RWPE2 (cell line): ENCODE measurements around the gene SLC19A1.

Experiments
- ATAC-seq: fragments of 200-7000 bp; cut with Tn5 transposase; 3 replicates; pipeline ENCODE4 v1.9.1; 2021; ENCODE audit warnings: low read depth
- DNase-seq: peaks from one replicate; pipeline ENCODE4 v3.0.0-alpha.2; 2020; ENCODE audit warnings: low spot score
- H3K27ac ChIP-seq: fragments of 450-650 bp; 2 replicates; pipeline ENCODE4 v1.5.1; 2017; ENCODE audit warnings: mild to moderate bottlenecking; ENCODE audit not compliant: poor library complexity, severe bottlenecking
- H3K27me3 ChIP-seq: fragments of 250-450 bp; sonication (Bioruptor Pico); 2 replicates; pipeline ENCODE4 v1.5.1; 2021; ENCODE audit warnings: mild to moderate bottlenecking, moderate library complexity; ENCODE audit not compliant: insufficient read depth, poor library complexity, severe bottlenecking
- H3K36me3 ChIP-seq: fragments of 250-450 bp; sonication (Bioruptor Pico); 2 replicates; pipeline ENCODE4 v1.5.1; 2020; ENCODE audit warnings: low read depth, mild to moderate bottlenecking, moderate library complexity
- H3K4me1 ChIP-seq: fragments of 250-450 bp; sonication (Bioruptor Pico); 2 replicates; pipeline ENCODE4 v1.5.1; 2021; ENCODE audit warnings: mild to moderate bottlenecking, moderate library complexity; ENCODE audit not compliant: insufficient read depth, poor library complexity, severe bottlenecking
- H3K4me3 ChIP-seq: fragments of 250-450 bp; sonication (Bioruptor Pico); 2 replicates; pipeline ENCODE4 v1.5.1; 2021; ENCODE audit warnings: mild to moderate bottlenecking, moderate library complexity; ENCODE audit not compliant: severe bottlenecking
- H3K9me3 ChIP-seq: fragments of 250-450 bp; sonication (Bioruptor Pico); 2 replicates; pipeline ENCODE4 v1.5.1; 2021; ENCODE audit warnings: mild to moderate bottlenecking, moderate library complexity; ENCODE audit not compliant: severe bottlenecking
- TF ChIP-seq, protein P1 (sequence below): fragments of 450-650 bp; IDR thresholded peaks from one replicate; pipeline ENCODE4 v1.5.1; 2017; ENCODE audit warnings: mild to moderate bottlenecking, moderate library complexity; ENCODE audit not compliant: poor library complexity, severe bottlenecking

The SLC19A1 gene

DNA sequence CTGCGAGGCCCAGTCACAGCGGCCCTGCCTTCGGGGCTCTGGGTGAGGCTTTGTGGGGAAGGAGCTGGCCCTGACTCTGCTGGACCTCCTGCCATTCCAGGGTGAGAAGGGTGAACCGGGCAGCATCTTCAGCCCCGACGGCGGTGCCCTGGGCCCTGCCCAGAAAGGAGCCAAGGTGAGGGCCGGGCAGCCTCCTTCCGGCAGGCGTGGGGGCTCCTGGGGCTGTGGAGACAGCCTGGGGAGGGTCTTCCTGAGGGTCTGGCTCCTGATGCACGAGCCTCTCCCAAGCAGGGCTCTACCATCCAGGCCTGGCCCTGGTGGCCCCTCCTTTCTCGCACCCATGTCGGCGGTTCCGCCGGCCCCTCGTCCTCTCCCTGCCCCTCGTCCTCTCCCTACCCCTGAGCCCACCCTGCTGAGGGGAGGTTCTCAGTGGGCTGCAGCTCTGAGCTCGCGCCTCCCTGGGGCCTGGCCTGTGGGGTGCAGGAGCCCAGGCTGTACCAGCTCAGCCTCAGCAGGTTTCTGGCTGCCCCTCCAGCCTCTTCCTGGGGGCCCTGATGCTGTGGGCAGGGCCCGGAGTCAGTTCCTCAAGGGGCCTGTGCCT, 48.7 kb downstream of the SLC19A1 start:
- Histone ChIP-seq H3K4me3 (no peak overlapping the region), H3K27me3 (no peaks in the 10 kb centered on the region), H3K4me1 (no peaks in the 10 kb centered on the region), H3K9me3 (no peaks in the 10 kb centered on the region), H3K36me3 (no peaks in the 10 kb centered on the region), H3K27ac (no peak overlapping the region)
- ATAC-seq (0 out of 3 replicates have a peak, but pooled peaks have one; percentile 18), DNase-seq (no peak)
- TF ChIP-seq, protein P1, sequence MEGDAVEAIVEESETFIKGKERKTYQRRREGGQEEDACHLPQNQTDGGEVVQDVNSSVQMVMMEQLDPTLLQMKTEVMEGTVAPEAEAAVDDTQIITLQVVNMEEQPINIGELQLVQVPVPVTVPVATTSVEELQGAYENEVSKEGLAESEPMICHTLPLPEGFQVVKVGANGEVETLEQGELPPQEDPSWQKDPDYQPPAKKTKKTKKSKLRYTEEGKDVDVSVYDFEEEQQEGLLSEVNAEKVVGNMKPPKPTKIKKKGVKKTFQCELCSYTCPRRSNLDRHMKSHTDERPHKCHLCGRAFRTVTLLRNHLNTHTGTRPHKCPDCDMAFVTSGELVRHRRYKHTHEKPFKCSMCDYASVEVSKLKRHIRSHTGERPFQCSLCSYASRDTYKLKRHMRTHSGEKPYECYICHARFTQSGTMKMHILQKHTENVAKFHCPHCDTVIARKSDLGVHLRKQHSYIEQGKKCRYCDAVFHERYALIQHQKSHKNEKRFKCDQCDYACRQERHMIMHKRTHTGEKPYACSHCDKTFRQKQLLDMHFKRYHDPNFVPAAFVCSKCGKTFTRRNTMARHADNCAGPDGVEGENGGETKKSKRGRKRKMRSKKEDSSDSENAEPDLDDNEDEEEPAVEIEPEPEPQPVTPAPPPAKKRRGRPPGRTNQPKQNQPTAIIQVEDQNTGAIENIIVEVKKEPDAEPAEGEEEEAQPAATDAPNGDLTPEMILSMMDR: no peak

DNA sequence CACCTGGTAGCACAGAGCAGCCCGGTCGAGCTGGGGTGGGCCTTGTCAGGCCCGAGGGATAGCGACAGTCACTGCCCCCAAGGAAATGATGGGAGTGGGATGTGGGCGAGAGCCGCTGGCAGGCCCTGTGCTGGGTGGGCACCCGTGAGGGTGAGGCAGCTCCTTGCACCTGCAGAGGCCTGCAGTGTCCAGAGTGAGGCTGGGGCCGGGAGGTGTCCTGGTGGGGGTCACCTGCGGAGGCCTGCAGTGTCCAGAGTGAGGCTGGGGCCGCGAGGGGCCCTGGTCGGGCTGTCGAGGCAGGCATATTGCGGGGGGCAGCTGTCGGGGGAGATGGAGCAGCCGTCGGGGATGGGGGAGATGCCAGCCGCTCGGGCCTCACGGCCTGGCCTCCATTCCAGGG, 49.5 kb downstream of the SLC19A1 start:
- Histone ChIP-seq H3K36me3 (no peaks in the 10 kb centered on the region), H3K27ac (no peak overlapping the region), H3K27me3 (no peaks in the 10 kb centered on the region), H3K4me1 (no peaks in the 10 kb centered on the region), H3K4me3 (no peak overlapping the region), H3K9me3 (no peaks in the 10 kb centered on the region)
- TF ChIP-seq, protein P1: no peak
- no peak for ATAC-seq
- DNase-seq: no peak

DNA sequence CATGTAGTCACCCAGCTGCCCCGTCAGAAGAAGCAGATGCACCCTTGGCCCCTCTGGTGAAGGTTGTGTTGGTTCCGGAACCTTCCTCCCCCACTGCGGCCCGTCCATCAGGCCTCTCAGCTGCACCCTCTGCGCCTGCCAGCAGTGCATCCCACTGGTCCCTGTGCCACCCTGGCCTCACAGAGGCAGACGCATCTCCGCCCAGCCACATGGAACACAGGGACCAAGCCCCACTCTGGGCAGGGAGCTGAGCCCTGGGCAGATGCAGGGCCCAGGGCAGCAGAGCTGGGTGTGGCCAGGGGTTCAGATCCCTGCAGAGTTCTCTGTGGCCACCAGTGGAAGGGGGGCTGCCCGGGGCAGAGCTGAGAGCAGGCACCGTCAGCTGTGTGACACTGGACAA, 50.6 kb downstream of the SLC19A1 start:
- Histone ChIP-seq H3K4me3 (no peak overlapping the region), H3K4me1 (no peaks in the 10 kb centered on the region), H3K27ac (no peak overlapping the region), H3K36me3 (no peaks in the 10 kb centered on the region), H3K9me3 (no peaks in the 10 kb centered on the region), H3K27me3 (no peaks in the 10 kb centered on the region)
- DNase-seq: no peak
- TF ChIP-seq, protein P1: no peak
- no peak for ATAC-seq

DNA sequence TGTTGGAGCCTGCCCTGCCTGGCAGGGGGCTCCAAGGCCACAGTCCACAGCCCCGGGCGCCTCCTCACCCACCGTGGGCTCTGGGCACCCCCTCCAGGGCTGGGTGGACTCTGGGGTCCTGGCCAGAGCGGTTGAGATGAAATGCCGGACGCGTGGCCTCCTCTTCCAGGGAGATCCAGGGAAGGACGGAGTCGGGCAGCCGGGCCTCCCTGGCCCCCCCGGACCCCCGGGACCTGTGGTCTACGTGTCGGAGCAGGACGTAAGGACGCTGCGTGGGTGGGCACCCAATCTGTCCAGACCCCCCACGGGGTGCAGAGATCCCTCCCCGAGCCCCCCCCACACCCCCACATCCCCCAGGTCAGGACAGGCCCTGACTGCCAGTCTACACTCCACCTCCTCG, 51.2 kb downstream of the SLC19A1 start:
- Histone ChIP-seq H3K27ac (no peak overlapping the region), H3K4me3 (no peak overlapping the region), H3K4me1 (no peaks in the 10 kb centered on the region), H3K9me3 (no peaks in the 10 kb centered on the region), H3K27me3 (no peaks in the 10 kb centered on the region), H3K36me3 (no peaks in the 10 kb centered on the region)
- TF ChIP-seq, protein P1: no peak
- DNase-seq (no peak), ATAC-seq (no peak)

DNA sequence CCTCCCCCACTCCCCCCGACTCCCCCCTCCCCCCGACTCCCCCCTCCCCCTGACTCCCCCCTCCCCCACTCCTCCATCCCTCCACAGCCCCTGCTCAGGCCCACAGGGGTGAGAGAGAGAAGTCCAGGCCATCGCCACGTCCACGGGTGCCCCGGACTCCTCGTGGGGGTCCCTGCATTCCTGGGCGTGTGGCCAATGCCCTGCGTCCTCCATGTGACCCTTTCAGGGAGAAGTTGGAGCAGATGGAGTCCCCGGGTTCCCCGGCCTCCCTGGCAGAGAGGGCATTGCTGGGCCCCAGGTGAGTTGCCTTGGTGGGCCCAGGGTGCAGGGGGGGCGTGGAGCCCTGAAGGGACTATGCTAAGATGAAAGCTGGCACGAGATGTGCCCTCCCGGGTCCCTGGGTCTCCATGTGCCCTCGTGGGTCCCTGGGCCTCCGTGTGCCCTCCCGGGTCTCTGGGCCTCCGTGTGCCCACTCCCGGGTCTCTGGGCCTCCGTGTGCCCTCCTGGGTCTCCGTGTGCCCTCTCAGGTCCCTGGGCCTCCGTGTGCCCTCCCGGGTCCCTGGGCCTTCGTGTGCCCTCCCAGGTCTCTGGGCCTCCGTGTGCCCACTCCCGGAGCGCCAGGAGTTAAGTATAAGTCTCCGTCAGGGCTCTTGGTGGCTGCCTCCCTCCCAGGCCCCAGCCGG, 52.0 kb downstream of the SLC19A1 start:
- H3K4me1 ChIP-seq: no peaks in the 10 kb centered on the region
- H3K4me3 ChIP-seq: no peak overlapping the region
- no peak for DNase-seq
- TF ChIP-seq, protein P1: no peak
- no peak overlapping the region for H3K27ac ChIP-seq
- H3K27me3 ChIP-seq: no peaks in the 10 kb centered on the region
- no peak for ATAC-seq
- H3K9me3 ChIP-seq: no peaks in the 10 kb centered on the region
- no peaks in the 10 kb centered on the region for H3K36me3 ChIP-seq
